Mucosa of descending colon (tissue), 3 donors: ENCODE measurements around the gene PDE6G. TPM values are rescaled to one million over a fixed set of nuclear protein-coding genes. Genes with fewer than 3 reads are reported as not detected.

Experiments used
- ATAC-seq: fragments of 200-7000 bp; cut with Tn5 transposase; one replicate; pipeline ENCODE4 v1.9.1; 2020; ENCODE audit warnings: mild to moderate bottlenecking, moderate library complexity
- DNase-seq, 3 donors: peaks; one replicate each; pipeline ENCODE4 v3.0.0-alpha.2; 2020
- H3K36me3 ChIP-seq: fragments of 200-600 bp; one replicate; pipeline ENCODE4 v1.8.0; 2021; ENCODE audit warnings: low read depth, mild to moderate bottlenecking
- H3K4me1 ChIP-seq: fragments of 200-600 bp; one replicate; pipeline ENCODE4 v1.8.0; 2021; ENCODE audit warnings: low read depth, mild to moderate bottlenecking
- H3K4me3 ChIP-seq: fragments of 200-600 bp; one replicate; pipeline ENCODE4 v1.8.0; 2021; ENCODE audit warnings: mild to moderate bottlenecking
- H3K9me3 ChIP-seq: fragments of 200-600 bp; one replicate; pipeline ENCODE4 v1.8.0; 2021; ENCODE audit warnings: mild to moderate bottlenecking
- intact Hi-C, 2 donors: fragments of 100-400 bp; cut with DNase I in 1 of 2; cut with micrococcal nuclease in 1 of 2; formaldehyde crosslinking; loops; one replicate each; pipeline versions ENCODE4 v1.11.0 to v1.11.1; 2022; cut with DNase I, micrococcal nuclease
- total RNA-seq, 3 donors: library from RNA; stranded (reverse); fragmentation: NEBNext Ultra II Directional in 2 of 3; extraction: Animal tissue kit (Norgen Biotek cat#: 25700) in 2 of 3; gene quantifications; one replicate each; pipeline versions ENCODE4 v1.2.1 to v1.2.4, GENCODE V29; 2021 to 2023
- TF ChIP-seq, protein P1 (sequence below): fragments of 200-600 bp; IDR thresholded peaks from one replicate; pipeline ENCODE4 v1.8.0; 2022; ENCODE audit warnings: antibody characterized with exemption, mild to moderate bottlenecking
- donor health status: DM: no; HTN: no; CAD: no; lungs with moderate emphysema.
- donor health status: DM: no; HTN: no; CAD: no.
- donor health status: DM: no; HTN: yes; CAD: no.

The PDE6G gene
- total RNA-seq, 3 donors from 2014 or later, result 0.39 to 1.2 TPM; not detected in 1

DNA sequence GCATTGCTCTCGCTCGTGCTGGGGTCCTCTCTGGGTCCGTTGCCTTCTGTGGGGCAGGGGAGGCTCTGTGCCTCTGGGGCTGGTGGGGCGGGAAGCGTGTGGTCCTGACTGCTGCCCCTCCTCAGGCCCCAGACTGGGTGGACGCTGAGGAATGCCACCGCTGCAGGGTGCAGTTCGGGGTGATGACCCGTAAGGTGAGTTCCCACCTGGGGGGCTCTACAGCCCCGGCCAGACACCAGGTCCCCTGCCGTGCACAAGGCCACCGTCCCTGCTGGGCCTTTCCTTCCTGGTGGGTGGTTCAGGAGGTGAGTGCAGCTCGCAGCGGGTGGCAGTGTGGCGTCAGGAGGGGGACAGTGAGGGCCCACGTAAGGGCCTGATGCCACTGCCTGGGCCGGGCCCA is 34.2 kb upstream of the PDE6G start:
- ATAC-seq (no peak), DNase-seq (no peak)
- H3K36me3 ChIP-seq, result peaks cover 37% of the 10 kb centered on the region
- H3K4me1 ChIP-seq, result peaks cover under 1% of the 10 kb centered on the region
- TF ChIP-seq, protein P1, sequence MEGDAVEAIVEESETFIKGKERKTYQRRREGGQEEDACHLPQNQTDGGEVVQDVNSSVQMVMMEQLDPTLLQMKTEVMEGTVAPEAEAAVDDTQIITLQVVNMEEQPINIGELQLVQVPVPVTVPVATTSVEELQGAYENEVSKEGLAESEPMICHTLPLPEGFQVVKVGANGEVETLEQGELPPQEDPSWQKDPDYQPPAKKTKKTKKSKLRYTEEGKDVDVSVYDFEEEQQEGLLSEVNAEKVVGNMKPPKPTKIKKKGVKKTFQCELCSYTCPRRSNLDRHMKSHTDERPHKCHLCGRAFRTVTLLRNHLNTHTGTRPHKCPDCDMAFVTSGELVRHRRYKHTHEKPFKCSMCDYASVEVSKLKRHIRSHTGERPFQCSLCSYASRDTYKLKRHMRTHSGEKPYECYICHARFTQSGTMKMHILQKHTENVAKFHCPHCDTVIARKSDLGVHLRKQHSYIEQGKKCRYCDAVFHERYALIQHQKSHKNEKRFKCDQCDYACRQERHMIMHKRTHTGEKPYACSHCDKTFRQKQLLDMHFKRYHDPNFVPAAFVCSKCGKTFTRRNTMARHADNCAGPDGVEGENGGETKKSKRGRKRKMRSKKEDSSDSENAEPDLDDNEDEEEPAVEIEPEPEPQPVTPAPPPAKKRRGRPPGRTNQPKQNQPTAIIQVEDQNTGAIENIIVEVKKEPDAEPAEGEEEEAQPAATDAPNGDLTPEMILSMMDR, result no peak
- H3K9me3 ChIP-seq, result no peaks in the 10 kb centered on the region
- intact Hi-C loops, result no loop called here
- no peak overlapping the region for H3K4me3 ChIP-seq

DNA sequence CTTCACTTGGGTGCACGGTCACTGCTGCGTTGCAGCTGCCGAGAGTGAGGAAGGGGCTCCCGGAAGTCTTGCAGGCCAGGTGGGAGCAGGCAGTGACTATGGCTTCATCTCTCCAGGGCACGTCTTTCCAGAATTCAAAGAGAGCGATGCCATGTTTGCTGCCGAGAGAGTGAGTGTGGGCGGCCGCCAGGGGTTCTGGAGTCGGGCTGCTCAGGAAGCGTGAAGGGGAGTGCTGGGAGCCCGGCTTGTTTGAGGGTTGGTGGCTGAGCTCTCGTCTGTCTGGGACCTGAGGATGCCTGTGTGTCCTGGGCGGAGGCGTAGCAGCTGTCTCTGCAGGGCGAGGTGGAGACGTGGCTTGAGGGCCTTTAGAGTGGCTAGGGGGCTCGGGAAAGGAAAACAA is 33.7 kb upstream of the PDE6G start:
- no peak for DNase-seq
- intact Hi-C loops, result no loop called here
- peaks cover 37% of the 10 kb centered on the region for H3K36me3 ChIP-seq
- TF ChIP-seq, protein P1, result no peak
- H3K4me1 ChIP-seq, result peaks cover 5% of the 10 kb centered on the region
- no peak overlapping the region for H3K4me3 ChIP-seq
- no peaks in the 10 kb centered on the region for H3K9me3 ChIP-seq
- ATAC-seq, result no peak

DNA sequence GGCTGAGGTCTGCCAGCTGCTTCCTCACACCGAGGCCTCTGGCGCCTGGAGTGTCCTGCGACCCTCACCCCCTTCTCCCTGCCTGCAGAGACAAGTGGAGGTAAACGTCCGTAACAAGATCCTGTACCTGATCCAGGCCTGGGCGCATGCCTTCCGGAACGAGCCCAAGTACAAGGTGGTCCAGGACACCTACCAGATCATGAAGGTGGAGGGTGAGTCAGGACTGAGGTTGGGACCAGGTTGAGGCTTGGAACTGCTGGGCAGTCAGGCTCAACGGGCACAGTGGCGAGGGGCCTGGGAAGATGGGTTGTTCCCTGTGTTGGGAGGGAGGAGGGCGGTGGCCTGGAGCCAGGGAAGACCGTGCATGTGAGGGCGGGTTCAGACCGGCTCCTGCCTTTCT is 32.3 kb upstream of the PDE6G start:
- TF ChIP-seq, protein P1, result no peak
- intact Hi-C loops, result no loop called here
- Histone ChIP-seq H3K4me1 (peaks cover 12% of the 10 kb centered on the region), H3K4me3 (no peak overlapping the region), H3K9me3 (no peaks in the 10 kb centered on the region), H3K36me3 (peaks cover 29% of the 10 kb centered on the region)
- ATAC-seq, result no peak
- DNase-seq, result no peak

DNA sequence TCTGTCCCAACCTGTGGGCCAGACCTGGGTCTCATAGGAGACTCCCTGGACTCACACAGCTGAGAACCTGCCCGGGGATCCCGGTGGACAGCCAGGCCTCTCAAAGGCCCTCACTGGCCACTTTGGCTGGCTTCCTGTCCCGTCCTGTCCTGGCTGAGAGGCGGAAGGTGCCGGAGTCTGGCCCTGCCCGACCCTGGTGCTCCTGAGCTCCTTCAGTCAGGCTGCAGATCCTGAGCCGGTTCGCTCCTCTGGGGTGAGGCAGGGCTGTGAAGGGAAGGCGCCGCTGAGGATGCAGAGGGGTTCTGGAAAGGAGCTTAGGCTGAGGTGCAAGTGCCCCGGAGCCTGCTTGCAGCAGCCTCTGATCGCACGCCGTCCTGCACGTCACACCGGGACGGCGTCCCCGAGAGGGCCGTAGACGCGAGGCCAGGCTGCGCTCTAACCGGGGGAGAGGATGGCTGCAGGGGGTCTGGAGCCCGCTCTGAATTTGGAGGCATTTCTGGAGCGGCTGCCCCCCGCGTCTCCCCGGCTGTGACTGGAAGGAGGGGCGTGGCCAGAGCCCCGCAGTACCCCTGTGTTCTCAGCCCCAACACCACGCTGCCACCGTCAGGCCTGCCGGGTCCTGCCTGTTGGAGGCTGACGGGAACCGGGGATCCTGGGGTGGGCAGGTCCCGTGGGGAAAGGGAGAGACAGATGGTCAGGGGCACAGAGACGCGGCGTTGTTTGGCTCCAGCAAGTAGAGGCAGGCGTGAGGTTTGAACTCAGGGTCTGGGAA is 31.6 kb upstream of the PDE6G start:
- no peak overlapping the region for H3K4me3 ChIP-seq
- TF ChIP-seq, protein P1, result no peak
- no peaks in the 10 kb centered on the region for H3K9me3 ChIP-seq
- H3K36me3 ChIP-seq, result peaks cover 29% of the 10 kb centered on the region
- peaks cover 12% of the 10 kb centered on the region for H3K4me1 ChIP-seq
- intact Hi-C loops, result no loop called here
- DNase-seq, result no peak
- no peak for ATAC-seq

DNA sequence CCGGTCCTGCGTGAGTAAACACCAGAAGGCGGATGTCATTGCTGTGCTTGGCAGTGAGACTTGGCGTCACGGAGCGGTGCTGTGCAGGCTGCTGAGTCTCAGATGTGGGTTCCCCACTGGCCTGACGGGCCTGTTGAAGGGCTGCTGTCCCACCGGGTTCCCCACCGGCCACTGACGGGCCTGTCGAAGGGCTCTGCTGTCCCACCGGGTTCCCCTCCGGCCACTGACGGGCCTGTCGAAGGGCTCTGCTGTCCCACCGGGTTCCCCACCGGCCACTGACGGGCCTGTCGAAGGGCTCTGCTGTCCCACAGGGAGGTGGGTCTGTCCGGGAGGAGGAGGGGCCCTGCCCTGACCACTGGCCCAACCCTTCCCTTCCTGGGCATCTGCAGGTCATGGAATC is 30.3 kb upstream of the PDE6G start:
- peaks cover 18% of the 10 kb centered on the region for H3K4me1 ChIP-seq
- no peak for DNase-seq
- H3K4me3 ChIP-seq, result no peak overlapping the region
- TF ChIP-seq, protein P1, result no peak
- no peaks in the 10 kb centered on the region for H3K9me3 ChIP-seq
- ATAC-seq, result no peak
- H3K36me3 ChIP-seq, result peaks cover 19% of the 10 kb centered on the region
- intact Hi-C loops, result no loop called here
